GM20431 (cell line): ENCODE results near the gene RASA3.

Source experiments
- in situ Hi-C: fragments of 300-500 bp; cut with MseI, MboI; formaldehyde crosslinking; loops from one replicate; pipeline ENCODE4 v1.15.0; 2020; ENCODE audit warnings: low sequenced_read_pairs; ENCODE audit not compliant: unreplicated experiment

The RASA3 gene

DNA sequence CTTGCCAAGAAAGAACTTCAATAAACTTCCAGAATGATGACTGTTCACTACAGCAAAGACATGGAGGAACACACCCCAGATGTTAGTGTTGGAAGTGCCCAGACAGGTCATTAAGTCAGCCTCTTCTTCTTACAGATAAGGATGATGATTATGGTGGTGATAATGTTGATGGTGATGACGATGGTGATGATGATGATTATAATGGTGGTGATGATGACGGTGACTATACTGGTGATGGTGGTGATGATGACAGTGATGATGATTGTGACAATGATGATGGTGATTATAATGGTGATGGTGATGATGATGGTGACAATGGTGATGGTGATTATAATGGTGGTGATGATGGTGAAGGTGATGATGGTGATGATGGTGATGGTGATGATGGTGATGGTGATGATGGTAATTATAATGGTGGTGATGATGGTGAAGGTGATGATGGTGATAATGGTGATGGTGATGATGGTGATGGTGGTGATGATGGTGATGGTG is 167.0 kb downstream of the RASA3 start:
- in situ Hi-C loops, result no loop called here

DNA sequence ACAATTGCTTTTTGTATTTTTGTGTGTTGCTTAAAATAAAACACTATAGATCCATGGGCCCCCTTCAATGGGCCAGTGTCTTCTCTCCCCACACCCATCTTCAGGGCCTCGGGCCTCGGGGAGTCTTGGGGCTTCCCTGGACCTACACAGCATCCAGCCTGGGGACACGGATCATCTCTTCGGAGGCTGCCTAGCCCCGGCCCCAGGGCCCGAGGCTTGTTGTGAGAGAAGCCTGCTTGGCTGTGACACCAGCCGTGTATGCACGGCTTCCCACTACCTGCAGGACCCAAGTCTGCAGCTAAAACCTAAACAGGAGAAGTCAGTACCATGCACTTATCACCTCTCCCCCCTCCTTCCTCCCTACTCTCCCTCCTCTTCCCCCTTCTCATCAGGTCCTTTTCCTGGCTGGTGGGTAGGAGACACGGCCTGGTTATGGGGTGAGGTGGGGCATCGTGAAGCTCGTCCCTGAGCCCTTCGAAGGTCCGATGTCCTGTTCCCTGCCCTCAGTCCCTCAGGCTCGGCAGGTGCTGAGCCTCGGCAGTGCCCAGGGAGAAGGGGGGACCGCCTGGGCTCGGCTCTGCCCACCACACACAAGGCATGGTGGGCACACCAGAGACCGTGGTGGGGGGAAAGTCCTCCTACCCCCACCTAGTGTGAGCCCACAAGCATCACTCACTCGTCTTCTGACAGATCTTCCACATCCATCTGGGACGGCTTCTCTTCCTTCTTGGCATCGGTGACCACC is 168.0 kb downstream of the RASA3 start:
- in situ Hi-C loops, result no loop called here

DNA sequence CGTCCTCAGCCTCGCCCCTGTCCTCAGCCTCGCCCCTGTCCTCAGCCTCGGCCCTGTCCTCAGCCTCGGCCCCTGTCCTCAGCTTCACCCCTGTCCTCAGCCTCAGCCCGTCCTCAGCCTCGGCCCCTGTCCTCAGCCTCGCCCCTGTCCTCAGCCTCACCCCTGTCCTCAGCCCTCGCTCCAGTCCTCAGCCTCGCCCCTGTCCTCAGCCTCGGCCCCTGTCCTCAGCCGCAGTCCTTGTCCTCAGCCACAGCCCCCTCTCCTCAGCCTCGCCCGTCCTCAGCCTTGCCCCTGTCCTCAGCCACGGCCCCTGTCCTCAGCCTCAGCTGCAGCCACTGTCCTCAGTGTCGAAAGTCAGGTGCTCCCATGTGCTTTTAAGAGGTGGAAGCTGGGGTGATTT is 169.0 kb downstream of the RASA3 start:
- in situ Hi-C loops, result no loop called here

DNA sequence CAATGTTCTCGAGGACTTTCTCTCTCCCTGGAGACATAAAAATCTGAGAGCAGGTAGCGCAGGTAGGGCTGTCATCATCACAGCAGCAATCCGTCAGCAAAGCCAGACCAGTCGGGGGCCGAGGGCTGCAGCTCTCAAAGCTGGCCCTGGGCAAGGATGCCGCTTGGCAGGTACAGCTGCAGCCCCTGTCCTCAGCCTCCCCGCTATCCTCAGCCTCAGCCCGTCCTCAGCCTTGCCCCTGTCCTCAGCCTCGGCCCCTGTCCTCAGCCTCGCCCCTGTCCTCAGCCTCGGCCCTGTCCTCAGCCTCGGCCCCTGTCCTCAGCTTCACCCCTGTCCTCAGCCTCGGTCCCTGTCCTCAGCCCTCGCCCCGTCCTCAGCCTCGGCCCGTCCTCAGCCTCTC is 169.4 kb downstream of the RASA3 start:
- in situ Hi-C loops, result no loop called here

DNA sequence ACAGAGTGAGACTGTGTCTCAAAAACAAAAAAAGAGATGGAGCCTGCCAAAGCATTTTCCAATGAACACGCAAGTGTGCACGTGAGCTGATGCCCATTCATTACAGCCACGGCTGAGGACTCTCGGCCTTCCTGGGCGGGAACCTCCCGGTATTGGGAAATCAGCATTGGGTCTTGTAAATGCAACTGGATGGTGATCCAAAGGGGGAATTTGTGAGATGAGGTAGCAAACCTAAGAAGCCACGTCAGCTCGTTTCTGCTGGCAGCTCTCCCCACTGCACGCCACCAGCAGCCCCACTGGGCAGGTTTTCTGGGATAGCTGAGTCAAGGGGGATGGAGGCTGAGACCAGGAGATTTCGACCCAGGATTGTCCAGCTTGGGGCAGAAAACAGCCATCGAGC is 170.0 kb downstream of the RASA3 start:
- in situ Hi-C loops, result no loop called here

DNA sequence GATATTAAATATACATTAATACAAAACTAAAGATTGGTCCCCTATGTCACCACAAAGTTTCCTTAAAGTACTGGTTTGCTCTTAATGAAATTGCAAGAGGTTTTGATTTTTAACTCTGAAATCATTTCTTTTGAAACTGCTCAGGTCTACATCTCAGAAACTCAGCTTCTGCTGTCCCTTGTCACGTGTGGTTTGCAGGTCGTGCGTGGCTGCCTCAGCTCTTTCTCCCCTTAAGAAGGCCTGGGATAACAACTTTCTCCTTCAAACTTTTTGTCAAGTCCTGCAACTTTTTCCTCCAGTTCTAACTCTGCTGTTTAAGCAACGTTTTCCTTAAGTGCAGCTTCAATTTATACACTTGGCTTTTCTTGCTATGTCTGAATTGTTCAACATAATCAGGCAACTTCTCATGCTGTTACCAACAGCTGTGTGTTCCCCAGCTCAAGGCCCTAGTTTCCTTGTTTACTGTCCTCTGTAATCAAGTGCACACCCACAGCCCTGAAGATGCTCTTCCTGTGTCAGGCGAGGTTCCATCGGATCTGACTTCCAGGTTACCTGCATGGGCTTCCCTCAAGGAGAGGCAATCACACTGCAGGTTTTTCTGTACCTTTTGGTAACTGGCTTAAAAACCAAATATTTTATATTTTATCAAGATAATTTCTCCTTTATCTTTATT is 172.0 kb downstream of the RASA3 start:
- in situ Hi-C loops, result no loop called here

DNA sequence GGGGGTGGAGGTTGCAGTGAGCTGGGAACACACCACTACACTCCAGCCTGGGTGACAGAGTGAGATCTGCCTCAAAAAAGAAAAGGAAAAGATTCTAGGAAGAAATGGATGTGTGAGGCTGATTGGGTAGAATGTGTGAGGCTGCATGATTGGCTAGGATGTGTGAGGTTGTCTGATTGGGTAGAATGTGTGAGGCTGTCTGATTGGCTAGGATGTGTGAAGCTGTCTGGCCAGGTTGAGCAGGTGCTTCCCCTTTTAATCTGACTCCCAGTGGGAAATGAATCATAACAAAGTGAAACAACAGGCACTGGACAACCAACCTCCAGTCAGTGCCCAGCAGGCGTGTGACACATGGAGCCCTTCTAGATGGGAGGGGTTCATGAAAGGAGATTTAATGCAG is 173.2 kb downstream of the RASA3 start:
- in situ Hi-C loops, result no loop called here

DNA sequence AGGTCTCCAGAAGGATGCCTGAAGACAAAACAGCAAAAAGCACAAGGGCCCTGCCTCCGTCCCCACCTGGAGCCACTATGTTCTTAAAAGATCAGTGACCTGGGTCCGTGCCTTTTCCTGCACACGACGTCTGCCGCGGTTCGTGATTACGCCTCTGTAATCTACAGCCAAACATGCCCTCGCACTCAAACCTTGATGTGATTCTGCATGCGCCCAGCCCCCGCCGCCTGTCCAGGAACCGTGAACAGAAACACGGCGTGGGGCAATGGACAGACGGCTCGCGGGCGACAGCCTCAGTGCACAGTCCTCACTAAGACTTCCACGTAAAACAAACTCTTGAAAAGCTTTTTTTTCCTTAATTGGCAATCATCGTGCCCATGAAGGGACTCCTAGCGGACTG is 174.1 kb downstream of the RASA3 start:
- in situ Hi-C loops, result no loop called here

DNA sequence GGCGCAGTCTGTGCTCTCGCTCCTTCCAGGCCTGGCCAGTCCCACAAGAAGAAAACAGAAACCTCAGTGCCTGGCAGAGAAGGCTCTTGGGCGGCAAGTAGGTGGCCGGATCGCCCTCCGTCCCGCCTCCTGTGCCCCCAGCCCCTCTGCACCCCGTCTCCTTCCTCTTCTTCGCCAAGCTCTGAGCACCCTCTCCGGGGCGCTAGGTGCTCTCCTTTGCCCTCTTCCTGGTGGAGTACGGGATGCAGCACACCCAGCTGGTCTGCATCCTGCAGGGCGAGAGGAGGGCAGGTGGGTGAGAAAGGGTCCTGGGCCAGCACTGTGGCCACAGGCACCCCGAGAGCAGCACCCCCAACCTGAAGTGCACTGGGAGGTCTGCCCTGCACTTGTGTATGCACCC is 175.9 kb downstream of the RASA3 start:
- in situ Hi-C loops, result no loop called here

DNA sequence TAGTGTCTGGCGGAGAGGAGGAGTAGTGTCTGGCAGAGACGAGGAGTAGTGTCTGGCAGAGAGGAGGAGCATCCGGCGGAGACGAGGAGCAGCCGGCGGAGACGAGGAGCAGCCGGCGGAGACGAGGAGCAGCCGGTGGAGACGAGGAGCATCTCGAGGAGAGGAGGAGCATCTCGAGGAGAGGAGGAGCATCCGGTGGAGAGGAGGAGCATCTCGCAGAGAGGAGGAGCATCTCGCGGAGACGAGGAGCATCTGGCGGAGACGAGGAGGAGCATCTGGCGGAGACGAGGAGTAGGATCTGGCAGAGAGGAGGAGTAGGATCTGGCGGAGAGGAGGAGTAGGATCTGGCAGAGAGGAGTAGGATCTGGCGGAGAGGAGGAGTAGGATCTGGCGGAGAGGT is 176.7 kb downstream of the RASA3 start:
- in situ Hi-C loops, result no loop called here

DNA sequence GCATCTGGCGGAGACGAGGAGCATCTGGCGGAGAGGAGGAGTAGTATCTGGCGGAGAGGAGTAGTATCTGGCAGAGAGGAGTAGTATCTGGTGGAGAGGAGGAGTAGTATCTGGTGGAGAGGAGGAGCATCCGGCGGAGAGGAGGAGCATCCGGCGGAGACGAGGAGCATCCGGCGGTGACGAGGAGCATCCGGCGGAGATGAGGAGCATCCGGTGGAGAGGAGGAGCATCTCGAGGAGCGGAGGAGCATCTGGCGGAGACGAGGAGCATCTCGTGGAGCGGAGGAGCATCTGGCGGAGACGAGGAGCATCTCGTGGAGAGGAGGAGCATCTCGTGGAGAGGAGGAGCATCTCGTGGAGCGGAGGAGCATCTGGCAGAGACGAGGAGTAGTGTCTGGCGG is 177.2 kb downstream of the RASA3 start:
- in situ Hi-C loops, result no loop called here

DNA sequence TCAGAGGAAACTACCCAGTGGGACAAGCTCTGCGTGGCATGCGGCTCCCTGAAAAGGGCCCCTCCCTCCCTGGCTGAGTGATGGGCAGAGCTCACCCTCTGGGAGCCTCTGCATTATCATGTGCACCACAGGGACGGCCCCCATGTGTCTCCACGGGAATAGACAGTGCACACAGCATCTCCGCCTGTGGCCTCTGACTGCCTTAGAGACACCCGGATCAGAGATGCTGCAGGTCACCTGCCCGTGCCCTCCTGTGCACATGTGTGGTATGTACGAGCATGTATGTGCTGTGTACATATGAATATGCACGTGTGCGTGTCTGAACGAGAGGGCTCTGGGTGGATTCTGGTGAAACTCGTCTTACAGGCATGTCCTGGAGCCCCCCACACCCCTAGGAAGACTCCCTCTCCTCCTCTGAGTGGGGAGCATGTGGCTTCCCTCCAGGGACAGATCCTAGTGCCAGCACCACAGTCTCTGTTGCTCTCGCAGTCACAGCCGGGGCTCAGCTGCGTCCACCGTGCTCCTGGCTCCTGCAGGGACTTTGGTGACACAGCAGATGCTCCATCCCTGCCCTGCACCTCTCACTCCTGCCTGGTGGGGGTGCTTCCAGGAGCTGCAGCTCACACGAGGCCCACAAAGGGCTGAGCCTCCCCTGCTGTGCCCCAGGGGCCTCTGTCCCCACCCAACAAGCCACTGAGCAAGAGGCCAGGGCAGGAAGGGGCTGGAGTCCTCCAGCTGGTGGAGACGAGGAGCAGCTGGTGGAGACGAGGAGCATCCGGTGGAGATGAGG is 178.2 kb downstream of the RASA3 start:
- in situ Hi-C loops, result no loop called here

DNA sequence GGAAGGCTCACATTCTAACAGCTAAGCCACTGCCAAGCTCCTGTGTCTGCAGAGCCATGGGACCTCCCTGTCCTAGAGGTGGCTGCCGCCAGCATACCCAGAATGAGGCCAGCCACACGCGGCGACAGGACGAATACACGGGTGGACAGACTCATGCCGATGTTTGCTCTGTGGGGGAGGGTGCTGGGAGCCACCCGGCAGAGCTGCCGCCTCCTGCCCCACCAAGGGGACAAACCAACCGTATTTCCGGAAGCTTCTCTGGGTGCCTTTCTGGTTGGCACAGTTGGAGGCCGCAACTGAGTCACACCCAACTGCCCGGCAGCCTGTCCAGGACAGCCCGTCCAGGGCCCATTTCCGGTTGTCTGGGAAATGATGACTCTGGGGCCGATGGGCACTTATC is 178.9 kb downstream of the RASA3 start:
- in situ Hi-C loops, result no loop called here

DNA sequence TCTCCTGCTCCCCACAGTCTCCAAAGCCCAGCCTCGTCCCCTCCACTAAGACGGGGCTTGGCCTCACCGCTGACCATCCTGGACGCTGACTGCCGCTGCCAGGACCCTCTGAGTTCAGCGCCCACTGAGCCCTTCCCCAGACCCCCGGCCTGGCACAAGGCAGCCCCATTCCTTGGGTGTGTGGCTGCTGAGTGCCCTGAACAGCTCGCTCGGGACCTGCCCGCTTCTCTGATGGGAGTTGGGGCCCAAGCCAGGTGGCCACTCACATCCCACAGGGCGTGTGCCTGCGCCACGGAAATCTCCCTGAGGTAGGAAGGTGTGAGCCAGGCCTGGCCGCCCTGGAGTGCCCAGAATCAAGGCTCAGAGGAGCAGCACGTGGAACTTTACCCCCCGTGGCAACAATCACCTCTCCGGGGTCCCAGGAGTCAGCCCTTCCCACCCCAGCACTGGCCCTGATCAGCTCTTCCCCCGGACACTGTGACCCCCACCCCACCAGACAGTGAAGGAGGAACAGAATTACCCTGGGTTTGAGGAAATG is 179.4 kb downstream of the RASA3 start:
- in situ Hi-C loops, result no loop called here

DNA sequence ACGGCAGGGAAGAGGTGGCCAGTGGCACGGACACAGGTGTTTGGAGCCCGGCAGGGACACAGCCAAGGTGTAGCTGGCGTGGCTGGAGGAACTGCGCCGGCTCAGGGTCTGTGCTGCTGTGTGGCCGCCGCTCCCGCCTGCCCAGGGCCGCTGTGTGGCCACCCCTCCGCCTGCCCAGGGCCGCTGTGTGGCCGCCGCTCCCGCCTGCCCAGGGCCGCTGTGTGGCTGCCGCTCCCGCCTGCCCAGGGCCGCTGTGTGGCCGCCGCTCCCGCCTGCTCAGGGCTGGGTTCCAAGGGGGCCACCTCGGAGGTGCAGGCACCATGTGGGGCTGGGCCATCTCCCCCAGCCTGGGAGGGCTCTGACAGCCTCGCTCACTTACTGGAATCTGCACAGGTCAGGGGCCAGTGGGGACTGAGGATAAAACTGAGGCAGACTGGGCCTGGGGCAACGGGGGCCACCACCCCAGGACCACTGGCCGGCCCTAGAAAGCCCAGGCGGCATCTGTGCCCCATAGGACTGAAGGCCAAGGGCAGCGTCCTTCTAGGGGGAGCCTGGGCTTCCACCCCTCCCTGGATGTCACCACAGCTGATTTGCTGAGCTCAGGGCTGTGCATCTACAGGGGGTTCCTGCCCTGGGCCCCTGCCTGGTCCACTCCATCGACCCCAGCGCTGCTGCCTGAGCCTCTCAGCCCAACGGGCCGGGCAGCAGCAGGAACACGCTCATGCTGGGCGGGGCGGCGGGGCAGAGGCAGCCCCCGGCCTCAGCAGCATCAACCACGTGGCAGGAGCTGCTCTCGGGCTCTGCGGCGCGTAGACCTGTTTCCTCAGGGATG is 180.1 kb downstream of the RASA3 start:
- in situ Hi-C loops, result no loop called here

DNA sequence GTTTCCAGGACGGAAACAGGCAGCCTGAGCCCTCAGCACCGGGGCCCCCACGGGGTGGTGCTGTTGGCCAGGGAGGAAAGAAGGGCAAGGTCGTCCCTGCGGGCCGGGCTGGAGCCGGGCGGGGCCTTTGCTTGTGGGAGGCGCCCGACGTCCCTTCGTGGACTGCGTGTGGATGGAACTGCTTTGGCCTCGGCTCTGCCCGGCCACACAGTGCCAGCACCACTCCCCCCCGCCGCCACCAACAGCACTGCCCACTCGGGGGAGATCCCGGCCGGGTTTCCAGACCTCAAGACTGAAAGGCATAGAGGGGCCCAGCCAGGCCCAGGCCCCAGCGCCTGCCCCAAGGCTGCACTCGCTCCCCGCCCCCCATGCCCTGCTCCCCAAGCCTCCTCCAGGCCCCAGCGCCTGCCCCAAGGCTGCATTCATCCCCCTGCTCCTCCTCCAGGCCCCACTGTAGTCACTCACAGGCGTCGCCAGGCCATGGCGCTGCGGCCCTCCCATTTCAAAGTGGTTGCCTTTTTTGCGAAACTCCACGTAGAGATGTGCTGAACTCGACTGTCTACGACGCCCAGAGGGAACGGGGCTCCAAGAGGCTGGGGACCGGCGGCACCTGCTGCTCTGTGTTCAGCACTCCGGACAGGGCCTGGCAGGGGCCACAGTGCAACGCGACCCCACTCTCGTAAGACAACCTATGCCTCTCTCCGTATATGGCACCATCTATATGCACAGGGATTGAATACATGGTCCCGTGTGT is 181.0 kb downstream of the RASA3 start:
- in situ Hi-C loops, result no loop called here

DNA sequence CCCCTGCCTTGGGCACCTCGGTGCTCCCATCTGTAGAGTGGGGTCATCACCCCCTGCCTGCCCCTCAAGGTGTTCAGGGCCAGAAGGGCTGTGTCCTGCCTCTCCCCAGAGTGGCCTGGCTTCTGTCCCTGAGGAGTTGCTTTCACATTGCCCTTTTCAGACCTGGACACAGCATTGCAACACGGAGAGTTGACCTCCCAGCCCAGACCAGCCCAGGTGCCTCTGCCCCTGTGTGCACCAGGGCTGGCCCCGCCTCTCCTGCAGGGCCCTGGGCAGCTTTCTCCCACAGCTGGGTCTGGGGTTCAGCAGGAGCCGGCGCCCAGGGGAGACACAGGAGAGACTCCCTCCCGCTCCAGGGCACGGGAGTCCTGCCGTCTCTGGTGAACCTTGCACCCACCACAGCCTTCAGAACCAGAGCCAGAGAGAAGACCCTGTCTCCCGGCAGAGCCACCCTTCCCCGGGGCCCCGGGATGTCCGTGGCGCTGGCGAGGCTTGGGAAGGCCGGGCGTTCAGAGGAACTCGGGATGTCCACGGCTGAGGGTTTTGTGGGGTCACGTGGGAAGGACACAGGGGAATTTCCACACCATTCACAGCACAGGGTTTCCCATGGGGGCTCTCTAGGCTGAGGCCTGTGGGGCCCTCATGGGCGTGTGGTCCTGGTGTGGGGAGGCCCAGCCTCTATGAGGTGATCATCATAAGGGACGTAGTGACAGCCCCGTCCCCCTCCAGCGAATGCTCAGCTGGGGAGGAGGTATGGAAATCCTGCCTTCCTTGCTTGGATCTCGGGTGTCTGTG is 181.8 kb downstream of the RASA3 start:
- in situ Hi-C loops, result no loop called here

DNA sequence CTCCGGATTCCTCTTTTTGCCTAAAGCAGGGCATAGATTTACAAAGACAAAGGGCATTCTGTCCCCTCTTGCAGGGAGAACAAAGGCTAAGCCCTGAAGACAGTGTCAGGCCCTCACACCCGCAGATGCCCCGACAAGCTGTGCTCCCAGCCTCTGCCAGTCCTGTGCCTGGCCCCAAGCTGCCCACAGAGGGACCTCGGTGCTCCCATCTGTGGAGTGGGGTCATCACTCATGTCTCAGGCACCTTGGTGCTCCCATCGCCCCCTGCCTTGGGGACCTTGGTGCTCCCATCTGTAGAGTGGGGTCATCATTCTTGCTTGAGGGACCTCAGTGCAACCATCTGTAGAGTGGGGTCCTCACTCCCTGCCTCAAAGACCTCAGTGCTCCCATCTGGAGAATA is 182.9 kb downstream of the RASA3 start:
- in situ Hi-C loops, result no loop called here
